ENCODE results near the gene STAM2. TPM values are rescaled to one million over a fixed set of nuclear protein-coding genes. Genes with fewer than 3 reads are reported as not detected.
"Not testable (repeated sequence)": the region's sequence is repeated elsewhere in the genome, so short reads cannot be mapped to it uniquely, and the experiment has no call there.

STAM2 gene
- total RNA-seq, 1 donor from 2014 or later = 4.0 TPM

GRCh38 chr2:152114366-152114765, 61.2 kb downstream of the STAM2 start:
- Histone ChIP-seq H3K9me3 (no peaks in the 10 kb centered on the region), H3K4me1 (no peaks in the 10 kb centered on the region), H3K27me3 (no peaks in the 10 kb centered on the region), H3K27ac (no peak overlapping the region), H3K36me3 (no peaks in the 10 kb centered on the region), H3K4me3 (no peak overlapping the region)
- no peak for TF ChIP-seq CTCF (IDR thresholded peaks at IDR 0.05)
- intact Hi-C loops (cut with DNase I) = no loop called here
- DNase-seq (ENCODE audit: low spot score in 2 of 2) = no peak

- H3K36me3 ChIP-seq; H3K9me3 ChIP-seq; H3K27ac ChIP-seq; H3K4me3 ChIP-seq; H3K4me1 ChIP-seq; DNase-seq (ENCODE audit: low spot score in 2 of 2); intact Hi-C loops (cut with DNase I); H3K27me3 ChIP-seq: not testable (repeated sequence)
Measured at GRCh38 chr2:152107140-152107539, 68.4 kb downstream of the STAM2 start.

GRCh38 chr2:152106464-152106863, 69.1 kb downstream of the STAM2 start:
- Histone ChIP-seq H3K4me1 (no peaks in the 10 kb centered on the region), H3K27ac (no peak overlapping the region), H3K4me3 (no peak overlapping the region), H3K27me3 (no peaks in the 10 kb centered on the region), H3K36me3 (no peaks in the 10 kb centered on the region), H3K9me3 (no peaks in the 10 kb centered on the region)
- no peak for DNase-seq (ENCODE audit: low spot score in 2 of 2)
- TF ChIP-seq CTCF (IDR thresholded peaks at IDR 0.05) = no peak
- intact Hi-C loops (cut with DNase I) = no loop called here

GRCh38 chr2:152103271-152103670, 72.3 kb downstream of the STAM2 start:
- intact Hi-C loops (cut with DNase I) = no loop called here
- peaks cover 3 to 7% of the 10 kb centered on the region in 2 donors for H3K4me1 ChIP-seq

GRCh38 chr2:152100961-152101360, 74.6 kb downstream of the STAM2 start:
- no peak for DNase-seq (ENCODE audit: low spot score in 2 of 2)
- H3K9me3 ChIP-seq = no peaks in the 10 kb centered on the region
- peaks cover 3 to 7% of the 10 kb centered on the region in 2 donors for H3K4me1 ChIP-seq
- no peaks in the 10 kb centered on the region for H3K27me3 ChIP-seq
- intact Hi-C loops (cut with DNase I) = no loop called here
- no peak overlapping the region for H3K27ac ChIP-seq
- no peak for TF ChIP-seq CTCF (IDR thresholded peaks at IDR 0.05)
- H3K4me3 ChIP-seq = no peak overlapping the region
- H3K36me3 ChIP-seq = no peaks in the 10 kb centered on the region

More at GRCh38 chr2:152103271-152103670, 72.3 kb downstream of the STAM2 start:
- no peak for TF ChIP-seq CTCF (IDR thresholded peaks at IDR 0.05)
- no peaks in the 10 kb centered on the region for H3K9me3 ChIP-seq
- no peaks in the 10 kb centered on the region for H3K27me3 ChIP-seq
- H3K27ac ChIP-seq = no peak overlapping the region
- H3K36me3 ChIP-seq = no peaks in the 10 kb centered on the region
- no peak overlapping the region for H3K4me3 ChIP-seq
- DNase-seq (ENCODE audit: low spot score in 2 of 2) = no peak

- TF ChIP-seq CTCF (IDR thresholded peaks at IDR 0.05) = no peak
- intact Hi-C loops (cut with DNase I) = loop anchor here (2.0 kb wide), 1 partner anchor 63 kb away; no protein-coding TSS in a partner anchor
- Histone ChIP-seq H3K27ac (no peak overlapping the region), H3K4me3 (peak overlapping the region; percentile 63 to 83), H3K4me1 (peaks cover 3 to 7% of the 10 kb centered on the region in 2 donors), H3K36me3 (no peaks in the 10 kb centered on the region), H3K9me3 (no peaks in the 10 kb centered on the region), H3K27me3 (no peaks in the 10 kb centered on the region)
- DNase-seq (ENCODE audit: low spot score in 2 of 2) = peak in 1 of 2 donors; percentile 63
Measured at GRCh38 chr2:152099367-152100050, 76.1 kb downstream of the STAM2 start.
